WTC11 (cell line): ENCODE results near the gene DMRTA1. TPM values are rescaled to one million over a fixed set of nuclear protein-coding genes. Genes with fewer than 3 reads are reported as not detected.

Source experiments
- ATAC-seq: fragments of 200-7000 bp; cut with Tn5 transposase; 2 replicates; pipeline ENCODE4 v1.10.0; 2021; ENCODE audit warnings: mild to moderate bottlenecking, moderate library complexity
- CTCF ChIA-PET: fragments of 300-600 bp; sonication (Branson Sonifier 250); formaldehyde crosslinking; loops from one replicate; lab custom pipeline; 2021; ENCODE audit warnings: antibody characterized with exemption; lab: Charles Lee
- POLR2A ChIA-PET: fragments of 350-600 bp; sonication (Branson Sonifier 250); formaldehyde crosslinking; loops from one replicate; lab custom pipeline; 2021; ENCODE audit warnings: antibody characterized with exemption; lab: Charles Lee
- DNase-seq: peaks from one replicate; pipeline ENCODE4 v3.0.0; 2021; ENCODE audit warnings: low spot score
- H3K27ac Mint-ChIP-seq: 2 replicates; pipeline ENCODE4 v1.8.0; 2021; ENCODE audit warnings: mixed read lengths
- H3K27me3 Mint-ChIP-seq: 2 replicates; pipeline ENCODE4 v1.8.0; 2021; ENCODE audit warnings: low read depth, mild to moderate bottlenecking, moderate library complexity, mixed read lengths
- H3K36me3 Mint-ChIP-seq: 2 replicates; pipeline ENCODE4 v1.8.0; 2021; ENCODE audit warnings: mixed read lengths
- H3K4me1 Mint-ChIP-seq: 2 replicates; pipeline ENCODE4 v1.8.0; 2022; ENCODE audit warnings: mixed read lengths
- H3K4me3 Mint-ChIP-seq: 2 replicates; pipeline ENCODE4 v1.8.0; 2021; ENCODE audit warnings: mild to moderate bottlenecking, moderate library complexity, mixed read lengths
- H3K9me3 Mint-ChIP-seq: 2 replicates; pipeline ENCODE4 v1.8.0; 2021; ENCODE audit warnings: mixed read lengths
- ATF6 ChIP-seq: sonication (generic); formaldehyde crosslinking; IDR thresholded peaks from 2 replicates; pipeline ENCODE4 v1.8.1; 2023; ENCODE audit warnings: mild to moderate bottlenecking, missing genetic modification reagents
- CREB1 ChIP-seq: sonication (generic); formaldehyde crosslinking; IDR thresholded peaks from 2 replicates; pipeline ENCODE4 v1.8.0; 2023; ENCODE audit warnings: mild to moderate bottlenecking, missing genetic modification reagents
- E2F5 ChIP-seq: sonication (generic); formaldehyde crosslinking; IDR thresholded peaks from 2 replicates; pipeline ENCODE4 v1.8.1; 2022; ENCODE audit warnings: mild to moderate bottlenecking, moderate library complexity, missing genetic modification reagents
- FOXK1 ChIP-seq: sonication (generic); formaldehyde crosslinking; IDR thresholded peaks from 2 replicates; pipeline ENCODE4 v1.8.0; 2022; ENCODE audit warnings: mild to moderate bottlenecking, moderate library complexity, missing genetic modification reagents
- JUN ChIP-seq: sonication (generic); formaldehyde crosslinking; IDR thresholded peaks from 2 replicates; pipeline ENCODE4 v1.8.0; 2023; ENCODE audit warnings: mild to moderate bottlenecking, missing genetic modification reagents
- total RNA-seq: library from RNA; stranded (reverse); gene quantifications from 3 replicates; pipeline ENCODE4 v1.2.3, GENCODE V29; 2021
- TF ChIP-seq, protein P1 (sequence below): sonication (generic); formaldehyde crosslinking; IDR thresholded peaks from 2 replicates; pipeline ENCODE4 v1.8.1; 2023; ENCODE audit warnings: mild to moderate bottlenecking, missing genetic modification reagents, borderline replicate concordance
- TF ChIP-seq, protein P2 (sequence below): sonication (generic); formaldehyde crosslinking; IDR thresholded peaks from 2 replicates; pipeline ENCODE4 v1.8.0; 2023; ENCODE audit warnings: missing genetic modification reagents, mild to moderate bottlenecking, borderline replicate concordance
- TF ChIP-seq, protein P3 (sequence below): fragments of 250-450 bp; sonication (Bioruptor Pico); IDR thresholded peaks from 2 replicates; pipeline ENCODE4 v1.9.0; 2021; ENCODE audit warnings: mild to moderate bottlenecking
- TF ChIP-seq, protein P4 (sequence below): sonication (generic); formaldehyde crosslinking; IDR thresholded peaks from 2 replicates; pipeline ENCODE4 v1.8.0; 2022; ENCODE audit warnings: missing genetic modification reagents
- TF ChIP-seq, protein P5 (sequence below): sonication (generic); formaldehyde crosslinking; IDR thresholded peaks from 2 replicates; pipeline ENCODE4 v1.8.1; 2023; ENCODE audit warnings: mild to moderate bottlenecking, missing genetic modification reagents

Gene DMRTA1
- total RNA-seq, 1 experiment from 2014 or later = 2.4 TPM

GRCh38 chr9:22447618-22448305 is 1.1 kb downstream of the DMRTA1 start (continued):
- TF ChIP-seq, protein P1, sequence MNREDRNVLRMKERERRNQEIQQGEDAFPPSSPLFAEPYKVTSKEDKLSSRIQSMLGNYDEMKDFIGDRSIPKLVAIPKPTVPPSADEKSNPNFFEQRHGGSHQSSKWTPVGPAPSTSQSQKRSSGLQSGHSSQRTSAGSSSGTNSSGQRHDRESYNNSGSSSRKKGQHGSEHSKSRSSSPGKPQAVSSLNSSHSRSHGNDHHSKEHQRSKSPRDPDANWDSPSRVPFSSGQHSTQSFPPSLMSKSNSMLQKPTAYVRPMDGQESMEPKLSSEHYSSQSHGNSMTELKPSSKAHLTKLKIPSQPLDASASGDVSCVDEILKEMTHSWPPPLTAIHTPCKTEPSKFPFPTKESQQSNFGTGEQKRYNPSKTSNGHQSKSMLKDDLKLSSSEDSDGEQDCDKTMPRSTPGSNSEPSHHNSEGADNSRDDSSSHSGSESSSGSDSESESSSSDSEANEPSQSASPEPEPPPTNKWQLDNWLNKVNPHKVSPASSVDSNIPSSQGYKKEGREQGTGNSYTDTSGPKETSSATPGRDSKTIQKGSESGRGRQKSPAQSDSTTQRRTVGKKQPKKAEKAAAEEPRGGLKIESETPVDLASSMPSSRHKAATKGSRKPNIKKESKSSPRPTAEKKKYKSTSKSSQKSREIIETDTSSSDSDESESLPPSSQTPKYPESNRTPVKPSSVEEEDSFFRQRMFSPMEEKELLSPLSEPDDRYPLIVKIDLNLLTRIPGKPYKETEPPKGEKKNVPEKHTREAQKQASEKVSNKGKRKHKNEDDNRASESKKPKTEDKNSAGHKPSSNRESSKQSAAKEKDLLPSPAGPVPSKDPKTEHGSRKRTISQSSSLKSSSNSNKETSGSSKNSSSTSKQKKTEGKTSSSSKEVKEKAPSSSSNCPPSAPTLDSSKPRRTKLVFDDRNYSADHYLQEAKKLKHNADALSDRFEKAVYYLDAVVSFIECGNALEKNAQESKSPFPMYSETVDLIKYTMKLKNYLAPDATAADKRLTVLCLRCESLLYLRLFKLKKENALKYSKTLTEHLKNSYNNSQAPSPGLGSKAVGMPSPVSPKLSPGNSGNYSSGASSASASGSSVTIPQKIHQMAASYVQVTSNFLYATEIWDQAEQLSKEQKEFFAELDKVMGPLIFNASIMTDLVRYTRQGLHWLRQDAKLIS (CRISPR knock-in tag) = no peak
- TF ChIP-seq, all 79 proteins: peak for 2

DNA sequence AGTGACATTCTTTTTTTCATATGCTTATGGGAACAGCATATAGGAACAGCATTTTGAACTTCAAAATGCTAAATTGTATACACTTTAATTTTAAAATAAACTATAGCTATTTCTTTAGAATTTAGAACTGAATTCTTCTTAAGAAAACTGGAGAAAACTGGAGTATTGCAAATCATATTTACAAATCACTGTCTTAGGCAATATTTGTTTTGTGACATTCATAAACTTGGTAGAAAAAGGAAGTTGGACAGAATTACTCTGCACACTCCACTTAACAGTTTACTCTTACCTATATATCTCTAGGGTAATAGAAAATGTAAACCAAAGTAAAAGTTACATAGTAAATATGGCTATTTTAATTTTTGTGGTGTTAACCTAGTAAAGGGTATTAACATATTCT is 3.1 kb downstream of the DMRTA1 start:
- ChIA-PET CTCF (no interaction called here), POLR2A (no interaction called here)
- TF ChIP-seq, protein P2, sequence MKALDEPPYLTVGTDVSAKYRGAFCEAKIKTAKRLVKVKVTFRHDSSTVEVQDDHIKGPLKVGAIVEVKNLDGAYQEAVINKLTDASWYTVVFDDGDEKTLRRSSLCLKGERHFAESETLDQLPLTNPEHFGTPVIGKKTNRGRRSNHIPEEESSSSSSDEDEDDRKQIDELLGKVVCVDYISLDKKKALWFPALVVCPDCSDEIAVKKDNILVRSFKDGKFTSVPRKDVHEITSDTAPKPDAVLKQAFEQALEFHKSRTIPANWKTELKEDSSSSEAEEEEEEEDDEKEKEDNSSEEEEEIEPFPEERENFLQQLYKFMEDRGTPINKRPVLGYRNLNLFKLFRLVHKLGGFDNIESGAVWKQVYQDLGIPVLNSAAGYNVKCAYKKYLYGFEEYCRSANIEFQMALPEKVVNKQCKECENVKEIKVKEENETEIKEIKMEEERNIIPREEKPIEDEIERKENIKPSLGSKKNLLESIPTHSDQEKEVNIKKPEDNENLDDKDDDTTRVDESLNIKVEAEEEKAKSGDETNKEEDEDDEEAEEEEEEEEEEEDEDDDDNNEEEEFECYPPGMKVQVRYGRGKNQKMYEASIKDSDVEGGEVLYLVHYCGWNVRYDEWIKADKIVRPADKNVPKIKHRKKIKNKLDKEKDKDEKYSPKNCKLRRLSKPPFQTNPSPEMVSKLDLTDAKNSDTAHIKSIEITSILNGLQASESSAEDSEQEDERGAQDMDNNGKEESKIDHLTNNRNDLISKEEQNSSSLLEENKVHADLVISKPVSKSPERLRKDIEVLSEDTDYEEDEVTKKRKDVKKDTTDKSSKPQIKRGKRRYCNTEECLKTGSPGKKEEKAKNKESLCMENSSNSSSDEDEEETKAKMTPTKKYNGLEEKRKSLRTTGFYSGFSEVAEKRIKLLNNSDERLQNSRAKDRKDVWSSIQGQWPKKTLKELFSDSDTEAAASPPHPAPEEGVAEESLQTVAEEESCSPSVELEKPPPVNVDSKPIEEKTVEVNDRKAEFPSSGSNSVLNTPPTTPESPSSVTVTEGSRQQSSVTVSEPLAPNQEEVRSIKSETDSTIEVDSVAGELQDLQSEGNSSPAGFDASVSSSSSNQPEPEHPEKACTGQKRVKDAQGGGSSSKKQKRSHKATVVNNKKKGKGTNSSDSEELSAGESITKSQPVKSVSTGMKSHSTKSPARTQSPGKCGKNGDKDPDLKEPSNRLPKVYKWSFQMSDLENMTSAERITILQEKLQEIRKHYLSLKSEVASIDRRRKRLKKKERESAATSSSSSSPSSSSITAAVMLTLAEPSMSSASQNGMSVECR (CRISPR knock-in tag) = no peak
- no peak for TF ChIP-seq E2F5 (CRISPR knock-in tag)
- TF ChIP-seq, protein P3, sequence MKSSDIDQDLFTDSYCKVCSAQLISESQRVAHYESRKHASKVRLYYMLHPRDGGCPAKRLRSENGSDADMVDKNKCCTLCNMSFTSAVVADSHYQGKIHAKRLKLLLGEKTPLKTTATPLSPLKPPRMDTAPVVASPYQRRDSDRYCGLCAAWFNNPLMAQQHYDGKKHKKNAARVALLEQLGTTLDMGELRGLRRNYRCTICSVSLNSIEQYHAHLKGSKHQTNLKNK (CRISPR knock-in tag) = no peak
- no peak for TF ChIP-seq FOXK1 (CRISPR knock-in tag)
- no peak for TF ChIP-seq JUN (CRISPR knock-in tag)
- TF ChIP-seq, protein P4, sequence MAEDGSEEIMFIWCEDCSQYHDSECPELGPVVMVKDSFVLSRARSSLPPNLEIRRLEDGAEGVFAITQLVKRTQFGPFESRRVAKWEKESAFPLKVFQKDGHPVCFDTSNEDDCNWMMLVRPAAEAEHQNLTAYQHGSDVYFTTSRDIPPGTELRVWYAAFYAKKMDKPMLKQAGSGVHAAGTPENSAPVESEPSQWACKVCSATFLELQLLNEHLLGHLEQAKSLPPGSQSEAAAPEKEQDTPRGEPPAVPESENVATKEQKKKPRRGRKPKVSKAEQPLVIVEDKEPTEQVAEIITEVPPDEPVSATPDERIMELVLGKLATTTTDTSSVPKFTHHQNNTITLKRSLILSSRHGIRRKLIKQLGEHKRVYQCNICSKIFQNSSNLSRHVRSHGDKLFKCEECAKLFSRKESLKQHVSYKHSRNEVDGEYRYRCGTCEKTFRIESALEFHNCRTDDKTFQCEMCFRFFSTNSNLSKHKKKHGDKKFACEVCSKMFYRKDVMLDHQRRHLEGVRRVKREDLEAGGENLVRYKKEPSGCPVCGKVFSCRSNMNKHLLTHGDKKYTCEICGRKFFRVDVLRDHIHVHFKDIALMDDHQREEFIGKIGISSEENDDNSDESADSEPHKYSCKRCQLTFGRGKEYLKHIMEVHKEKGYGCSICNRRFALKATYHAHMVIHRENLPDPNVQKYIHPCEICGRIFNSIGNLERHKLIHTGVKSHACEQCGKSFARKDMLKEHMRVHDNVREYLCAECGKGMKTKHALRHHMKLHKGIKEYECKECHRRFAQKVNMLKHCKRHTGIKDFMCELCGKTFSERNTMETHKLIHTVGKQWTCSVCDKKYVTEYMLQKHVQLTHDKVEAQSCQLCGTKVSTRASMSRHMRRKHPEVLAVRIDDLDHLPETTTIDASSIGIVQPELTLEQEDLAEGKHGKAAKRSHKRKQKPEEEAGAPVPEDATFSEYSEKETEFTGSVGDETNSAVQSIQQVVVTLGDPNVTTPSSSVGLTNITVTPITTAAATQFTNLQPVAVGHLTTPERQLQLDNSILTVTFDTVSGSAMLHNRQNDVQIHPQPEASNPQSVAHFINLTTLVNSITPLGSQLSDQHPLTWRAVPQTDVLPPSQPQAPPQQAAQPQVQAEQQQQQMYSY = no peak
- TF ChIP-seq, protein P5, sequence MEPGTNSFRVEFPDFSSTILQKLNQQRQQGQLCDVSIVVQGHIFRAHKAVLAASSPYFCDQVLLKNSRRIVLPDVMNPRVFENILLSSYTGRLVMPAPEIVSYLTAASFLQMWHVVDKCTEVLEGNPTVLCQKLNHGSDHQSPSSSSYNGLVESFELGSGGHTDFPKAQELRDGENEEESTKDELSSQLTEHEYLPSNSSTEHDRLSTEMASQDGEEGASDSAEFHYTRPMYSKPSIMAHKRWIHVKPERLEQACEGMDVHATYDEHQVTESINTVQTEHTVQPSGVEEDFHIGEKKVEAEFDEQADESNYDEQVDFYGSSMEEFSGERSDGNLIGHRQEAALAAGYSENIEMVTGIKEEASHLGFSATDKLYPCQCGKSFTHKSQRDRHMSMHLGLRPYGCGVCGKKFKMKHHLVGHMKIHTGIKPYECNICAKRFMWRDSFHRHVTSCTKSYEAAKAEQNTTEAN (CRISPR knock-in tag) = no peak
- TF ChIP-seq ATF6 (CRISPR knock-in tag) = no peak
- TF ChIP-seq CREB1 (CRISPR knock-in tag) = no peak
- DNase-seq (no peak), ATAC-seq (no peak)
- Mint-ChIP-seq H3K4me3 (no peak overlapping the region), H3K4me1 (peaks cover 22% of the 10 kb centered on the region), H3K27me3 (peaks cover 7% of the 10 kb centered on the region), H3K27ac (no peak overlapping the region), H3K36me3 (no peaks in the 10 kb centered on the region), H3K9me3 (no peaks in the 10 kb centered on the region)
